Bronchial epithelial cell (primary cell): ENCODE results near the gene LAMC1. TPM values are rescaled to one million over a fixed set of nuclear protein-coding genes. Genes with fewer than 3 reads are reported as not detected.

Experiments
- DNase-seq: peaks from one replicate; pipeline ENCODE4 v3.0.0-alpha.2; 2010; ENCODE audit warnings: low read depth
- FAIRE-seq: peaks from 2 replicates; lab custom pipeline; 2011; peaks lifted over from hg19 to GRCh38; lab: Jason Lieb, UNC
- H3K27me3 ChIP-seq: 2 replicates; pipeline ENCODE4 v1.5.1; 2011; ENCODE audit warnings: low read length; ENCODE audit not compliant: control insufficient read depth, insufficient read depth
- H3K36me3 ChIP-seq: 2 replicates; pipeline ENCODE4 v1.5.1; 2011; ENCODE audit warnings: low read length; ENCODE audit not compliant: control insufficient read depth, insufficient read depth
- H3K4me3 ChIP-seq: 2 replicates; pipeline ENCODE4 v1.5.1; 2011; ENCODE audit warnings: mild to moderate bottlenecking, low read depth, low read length, control low read depth
- CTCF ChIP-seq: IDR thresholded peaks from 2 replicates; pipeline ENCODE4 v1.5.1; 2011; ENCODE audit warnings: mild to moderate bottlenecking, moderate library complexity, low read length, control low read depth, inconsistent platforms; ENCODE audit not compliant: insufficient read depth, severe bottlenecking
- total RNA-seq: library from RNA; depleted of rRNA; stranded (reverse); fragments of >200 nt; gene quantifications from 2 replicates; pipeline ENCODE4 v1.2.1, GENCODE V29; 2014

Gene LAMC1
- total RNA-seq, 1 donor from 2014 or later, result 219 TPM

- no peaks in the 10 kb centered on the region for H3K36me3 ChIP-seq
- FAIRE-seq (no peak), DNase-seq (no peak)
- no peak for TF ChIP-seq CTCF
- peak overlapping the region; percentile 81 for H3K4me3 ChIP-seq
- no peaks in the 10 kb centered on the region for H3K27me3 ChIP-seq
These were observed 1.6 kb upstream of the LAMC1 start for GRCh38 chr1:183021405-183022201.

- no peak for FAIRE-seq
- Histone ChIP-seq H3K27me3 (no peaks in the 10 kb centered on the region), H3K36me3 (no peaks in the 10 kb centered on the region), H3K4me3 (peak overlapping the region; percentile 81)
- DNase-seq, result peak; percentile 96
- no peak for TF ChIP-seq CTCF
These were observed 746 bp upstream of the LAMC1 start for GRCh38 chr1:183022202-183023145.

GRCh38 chr1:183023601-183024316 is 539 bp downstream of the LAMC1 start:
- H3K36me3 ChIP-seq, result no peaks in the 10 kb centered on the region
- H3K27me3 ChIP-seq, result no peaks in the 10 kb centered on the region
- peak; percentile 86 for TF ChIP-seq CTCF
- FAIRE-seq (no peak), DNase-seq (peak; percentile 70)
- peak overlapping the region; percentile 81 for H3K4me3 ChIP-seq

- TF ChIP-seq CTCF, result no peak
- Histone ChIP-seq H3K36me3 (no peaks in the 10 kb centered on the region), H3K4me3 (peak overlapping the region; percentile 81), H3K27me3 (no peaks in the 10 kb centered on the region)
- DNase-seq (peak; percentile 35), FAIRE-seq (no peak)
These were observed 1.2 kb downstream of the LAMC1 start for GRCh38 chr1:183024317-183025009.

GRCh38 chr1:183025010-183025337 is 1.8 kb downstream of the LAMC1 start:
- Histone ChIP-seq H3K27me3 (no peaks in the 10 kb centered on the region), H3K36me3 (no peaks in the 10 kb centered on the region), H3K4me3 (peak overlapping the region; percentile 81)
- no peak for TF ChIP-seq CTCF
- DNase-seq (no peak), FAIRE-seq (no peak)
